Forelimb muscle (tissue), 1 donor: ENCODE results near the gene PRLR. TPM values are rescaled to one million over a fixed set of nuclear protein-coding genes. Genes with fewer than 3 reads are reported as not detected.

ENCODE experiments used
- DNase-seq: peaks from one replicate; pipeline ENCODE4 v3.0.0-alpha.2; 2013; ENCODE audit warnings: low read depth
- polyA plus RNA-seq: library from polyadenylated mRNA; unstranded; fragments of 120-200 nt; gene quantifications from one replicate; pipeline ENCODE4 v1.2.1, GENCODE V29; 2013; ENCODE audit not compliant: insufficient read length

Gene PRLR
- polyA plus RNA-seq, 1 donor = 0.38 TPM

- DNase-seq = no peak
Measured at GRCh38 chr5:35082530-35082929, 147.8 kb downstream of the PRLR start.

DNA sequence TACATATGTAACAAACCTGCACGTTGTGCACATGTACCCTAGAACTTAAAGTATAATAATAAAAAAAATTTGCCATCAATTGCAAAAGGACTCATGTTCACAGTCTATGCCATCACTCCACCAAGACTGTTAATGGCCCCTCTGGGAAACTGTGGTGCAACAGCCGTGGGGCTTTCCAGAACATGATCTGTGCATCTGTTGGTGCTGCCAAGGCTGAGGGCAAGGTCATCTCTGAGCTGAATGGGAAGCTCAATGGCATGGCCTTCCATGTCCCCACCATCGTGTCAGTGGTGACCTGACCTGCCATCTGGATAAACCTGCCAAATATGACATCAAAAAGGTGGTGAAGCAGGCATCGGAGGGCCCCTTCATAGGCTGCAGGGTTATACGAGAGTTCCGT, 149.2 kb downstream of the PRLR start:
- DNase-seq = no peak

DNA sequence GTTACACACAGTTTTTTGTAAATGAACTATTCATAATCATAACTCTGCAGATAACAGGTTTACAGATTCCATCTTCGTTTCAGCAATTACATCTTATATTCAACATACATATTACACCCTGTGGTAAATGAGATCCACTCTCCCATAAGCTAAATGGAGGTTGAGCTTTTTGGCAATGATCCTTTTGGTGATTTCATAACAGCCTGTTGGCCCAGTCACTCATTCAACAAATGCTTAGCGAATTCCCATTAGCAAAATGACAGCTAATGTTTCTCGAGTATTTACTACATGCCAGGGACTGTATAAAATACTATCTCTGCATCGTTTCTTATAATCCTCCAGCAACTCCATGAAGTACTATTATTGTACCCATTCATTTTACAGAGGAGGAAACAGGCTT, 157.1 kb downstream of the PRLR start:
- no peak for DNase-seq

DNA sequence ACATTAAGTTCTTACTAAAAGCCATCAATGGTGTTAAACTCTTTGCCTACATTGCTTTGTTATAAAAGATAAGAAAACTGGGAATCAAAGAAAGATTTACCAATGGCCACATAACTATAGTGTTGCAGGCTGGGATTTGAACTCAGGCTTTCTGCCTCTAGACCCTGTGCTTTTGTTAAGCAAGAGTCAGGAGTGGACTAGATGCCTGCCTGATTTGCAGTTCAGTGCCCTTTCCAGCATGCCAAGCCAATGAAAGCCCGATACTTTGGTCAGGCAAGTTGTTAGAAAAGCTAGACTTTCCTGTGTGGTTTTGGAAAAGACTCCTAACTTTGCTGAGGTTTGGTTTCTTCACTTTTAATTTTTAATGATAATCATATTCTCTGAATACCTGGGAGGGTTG, 161.1 kb downstream of the PRLR start:
- no peak for DNase-seq

GRCh38 chr5:35067985-35068384, 162.3 kb downstream of the PRLR start:
- DNase-seq = no peak

DNA sequence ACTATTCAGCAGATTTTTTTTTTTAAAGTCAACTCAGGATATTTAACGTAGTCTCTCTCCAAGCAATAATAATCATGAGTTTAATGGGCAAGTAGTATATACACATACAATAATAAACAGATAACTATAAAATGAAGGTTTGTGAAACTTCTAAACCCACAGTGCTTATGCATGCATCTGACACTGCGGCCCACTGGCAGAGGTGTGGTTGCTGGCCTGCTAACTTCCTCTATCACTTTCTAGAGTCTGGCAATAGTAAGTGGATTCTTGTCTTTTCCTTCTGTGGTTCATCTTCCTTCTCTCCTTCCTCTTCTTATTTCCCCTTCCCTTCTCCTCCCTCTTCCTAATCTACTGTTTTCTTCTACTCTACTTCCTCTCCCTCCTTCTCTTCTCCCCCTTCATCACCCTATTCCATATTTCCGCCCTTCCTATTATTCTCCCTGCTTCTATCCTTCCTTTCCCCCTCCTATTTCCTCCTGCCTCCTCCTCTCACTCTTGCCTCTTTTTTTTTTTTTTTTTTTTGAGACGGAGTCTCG, 164.0 kb downstream of the PRLR start:
- DNase-seq = no peak

DNA sequence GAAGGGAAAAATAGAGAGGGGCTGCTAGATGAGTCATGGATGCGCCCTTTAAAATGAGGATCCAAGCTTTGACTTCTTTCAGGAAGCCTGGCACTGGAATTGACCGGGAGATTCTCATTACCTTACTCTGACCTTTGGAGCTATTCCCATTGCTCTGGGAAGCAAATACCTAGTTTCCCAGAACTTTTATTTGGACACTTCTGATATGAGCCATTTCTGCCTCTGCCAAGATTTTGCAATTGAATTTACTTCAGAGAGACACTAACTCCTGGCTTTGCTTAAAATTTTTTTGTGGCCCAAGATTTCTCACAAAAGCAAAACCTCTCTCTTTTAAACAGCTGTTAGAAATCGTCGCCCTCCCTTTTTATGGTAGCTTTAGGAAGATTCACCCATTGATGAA, 166.9 kb downstream of the PRLR start:
- no peak for DNase-seq

- DNase-seq = no peak
Measured at GRCh38 chr5:35061211-35061770, 169.0 kb downstream of the PRLR start.

DNA sequence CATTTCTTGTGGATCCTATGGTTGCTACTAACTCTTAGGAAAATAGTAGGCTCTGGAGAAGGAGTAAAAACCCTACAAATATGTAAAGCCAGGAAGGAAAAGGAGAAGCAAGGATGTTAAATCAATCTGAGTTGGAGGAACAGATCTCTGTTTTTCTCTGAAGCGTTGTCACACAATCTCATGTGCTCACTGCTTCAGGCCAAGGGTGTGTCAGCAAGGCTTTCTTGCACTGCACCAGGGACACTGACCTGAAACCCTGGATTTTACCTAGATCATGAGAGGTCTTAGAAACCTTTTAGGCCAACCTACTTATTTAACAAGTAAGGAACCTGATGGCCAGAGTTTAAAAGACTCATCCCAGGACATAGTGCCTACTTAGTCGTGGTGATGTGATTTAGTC, 170.1 kb downstream of the PRLR start:
- DNase-seq = no peak

GRCh38 chr5:35059251-35059650, 171.0 kb downstream of the PRLR start:
- DNase-seq = no peak

GRCh38 chr5:35058374-35058788, 171.9 kb downstream of the PRLR start:
- DNase-seq = no peak

- no peak for DNase-seq
Measured at GRCh38 chr5:35056686-35057085, 173.6 kb downstream of the PRLR start.

- DNase-seq = no peak
Measured at GRCh38 chr5:35052838-35053237, 177.4 kb downstream of the PRLR start.

DNA sequence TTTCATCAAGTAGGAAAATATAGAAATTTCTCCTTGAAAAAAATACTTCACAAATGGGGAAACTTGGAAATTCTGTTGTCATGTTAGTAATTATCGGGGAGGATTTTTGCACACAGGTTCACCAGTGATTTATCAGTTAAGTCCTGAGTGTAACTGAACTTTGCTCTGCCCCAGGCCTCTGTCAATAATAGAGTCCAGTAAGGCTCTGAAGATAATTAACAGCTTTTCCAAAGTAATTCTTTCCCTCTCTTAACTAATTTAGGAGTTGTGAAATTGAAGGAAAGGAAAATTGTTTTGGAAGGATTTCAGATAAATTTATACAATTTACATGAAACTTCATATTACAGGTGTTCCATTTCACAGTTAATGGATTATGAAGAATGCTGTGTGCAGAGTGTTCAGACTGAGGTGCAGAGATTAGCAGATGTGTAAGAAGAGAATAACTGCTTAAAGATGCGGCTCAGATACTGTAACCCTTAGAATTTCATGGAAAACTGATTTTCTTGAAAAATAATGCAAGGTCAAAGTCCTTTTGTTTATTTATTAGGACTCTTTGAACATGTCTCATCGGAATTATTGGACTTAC, 179.7 kb downstream of the PRLR start:
- no peak for DNase-seq

- no peak for DNase-seq
Measured at GRCh38 chr5:35048910-35049309, 181.4 kb downstream of the PRLR start.

DNA sequence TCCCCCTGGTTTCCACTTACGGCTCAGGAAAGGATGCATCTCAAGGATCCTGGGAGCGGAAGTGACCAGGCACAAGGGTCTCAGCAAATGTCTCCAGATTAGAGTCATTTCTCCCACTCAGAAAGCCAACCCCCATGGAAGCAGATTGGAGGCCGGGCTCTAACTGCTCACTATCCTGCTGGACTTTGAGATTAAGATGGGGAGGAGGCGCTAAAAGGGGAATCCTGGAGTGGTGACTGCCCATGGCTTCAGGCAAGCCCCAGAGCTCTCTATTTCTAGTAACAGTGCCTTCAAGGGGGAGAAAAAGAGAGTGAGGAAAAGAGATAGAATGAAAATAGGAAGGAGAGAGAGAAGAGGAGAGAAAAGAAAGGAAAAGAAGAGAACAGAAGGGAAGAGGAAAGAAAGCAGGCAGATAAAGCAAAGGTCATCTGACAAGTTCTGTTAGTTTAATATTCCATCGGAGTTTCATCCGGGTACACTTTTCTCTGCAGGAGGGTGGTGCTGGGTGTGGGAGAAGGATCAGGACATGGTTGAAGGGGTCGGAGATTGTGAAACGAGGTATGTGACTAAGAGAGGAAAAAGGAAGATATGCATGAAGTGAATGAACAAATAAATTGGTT, 182.4 kb downstream of the PRLR start, which contains the start of gene AGXT2:
TSS of gene AGXT2 (minus strand) at position 165 of the 620 bp plus-strand sequence. CDS start at position 108, 57 bp downstream.
- no peak for DNase-seq

GRCh38 chr5:35046774-35047173, 183.5 kb downstream of the PRLR start:
- DNase-seq = no peak

DNA sequence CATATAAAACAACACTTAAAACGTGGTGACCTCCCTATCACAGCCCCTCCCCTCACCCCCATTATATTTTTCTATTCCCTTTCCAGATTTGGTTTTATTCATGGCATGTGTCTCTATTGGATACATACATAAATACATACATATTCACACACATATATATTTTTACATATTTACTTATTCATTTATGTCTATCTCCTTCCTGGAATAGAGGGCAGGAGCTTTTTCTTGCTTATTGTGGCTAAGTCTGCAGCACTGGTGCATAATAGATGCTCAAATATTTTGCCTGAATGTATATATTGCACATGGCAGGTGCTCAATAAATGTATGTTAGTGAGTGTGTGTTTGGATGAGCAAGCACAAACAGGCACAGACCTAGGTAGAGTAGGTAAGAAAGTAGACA, 185.0 kb downstream of the PRLR start:
- no peak for DNase-seq

GRCh38 chr5:35044649-35045048, 185.6 kb downstream of the PRLR start:
- DNase-seq = no peak

- DNase-seq = no peak
Measured at GRCh38 chr5:35042781-35043180, 187.5 kb downstream of the PRLR start.

DNA sequence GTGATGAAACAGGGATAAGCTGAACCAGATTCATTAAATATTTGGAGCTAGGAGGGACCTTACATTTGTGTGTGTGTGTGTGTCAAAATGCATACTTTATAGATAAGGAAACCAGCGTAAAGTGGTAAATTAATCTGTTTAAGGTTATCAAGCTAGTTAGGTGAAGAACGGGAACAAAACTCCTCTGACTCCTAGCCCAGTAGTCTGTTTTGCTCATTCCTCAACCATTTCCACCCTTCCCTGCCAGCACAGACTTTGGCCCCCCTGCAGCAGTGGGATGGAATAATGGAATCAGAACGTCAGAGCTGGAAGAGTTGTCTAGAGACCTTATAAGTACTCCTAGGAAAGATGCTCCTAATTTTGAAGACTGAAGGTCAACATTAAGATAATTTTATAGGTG, 189.0 kb downstream of the PRLR start:
- DNase-seq = no peak

GRCh38 chr5:35038891-35039290, 191.4 kb downstream of the PRLR start:
- DNase-seq = no peak

DNA sequence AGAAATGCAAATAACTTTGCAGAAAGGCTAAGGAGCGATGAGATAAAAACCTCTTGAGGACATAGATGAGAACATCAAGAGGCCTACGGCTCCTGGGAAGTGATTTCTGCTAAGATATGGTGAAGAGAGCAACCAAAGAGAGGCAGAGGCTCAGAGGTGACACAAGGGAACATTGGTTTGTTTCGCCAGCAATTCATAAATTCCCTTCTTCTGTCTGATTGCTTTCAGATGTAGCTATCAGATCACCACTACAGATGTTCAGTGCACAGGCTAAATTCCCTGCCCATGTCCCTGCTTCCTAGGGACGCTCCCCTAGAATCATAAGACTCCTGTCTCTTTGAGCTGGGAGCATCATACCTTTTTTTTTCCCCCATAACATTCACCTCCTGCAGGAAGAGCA, 193.8 kb downstream of the PRLR start:
- no peak for DNase-seq
